PC-3 (cell line): ENCODE measurements around the gene CTTNBP2.

ENCODE experiments used
- EZH2 ChIP-seq: fragments of 300-600 bp; sonication (generic); IDR thresholded peaks from one replicate; pipeline ENCODE4 v1.6.1; 2017; ENCODE audit warnings: antibody characterized with exemption, mild to moderate bottlenecking, low read length; ENCODE audit not compliant: unreplicated experiment
- EZH2phosphoT487 ChIP-seq: fragments of 300-600 bp; sonication (generic); IDR thresholded peaks from 2 replicates; pipeline ENCODE4 v1.6.1; 2018; ENCODE audit warnings: mild to moderate bottlenecking, antibody characterized with exemption, low read length, borderline replicate concordance
- TF ChIP-seq, protein P1 (sequence below): fragments of 300-600 bp; sonication (generic); conservative IDR thresholded peaks from 2 replicates; pipeline ENCODE4 v1.5.1; 2017; ENCODE audit warnings: antibody characterized with exemption, low read depth, mild to moderate bottlenecking, low read length

DNA sequence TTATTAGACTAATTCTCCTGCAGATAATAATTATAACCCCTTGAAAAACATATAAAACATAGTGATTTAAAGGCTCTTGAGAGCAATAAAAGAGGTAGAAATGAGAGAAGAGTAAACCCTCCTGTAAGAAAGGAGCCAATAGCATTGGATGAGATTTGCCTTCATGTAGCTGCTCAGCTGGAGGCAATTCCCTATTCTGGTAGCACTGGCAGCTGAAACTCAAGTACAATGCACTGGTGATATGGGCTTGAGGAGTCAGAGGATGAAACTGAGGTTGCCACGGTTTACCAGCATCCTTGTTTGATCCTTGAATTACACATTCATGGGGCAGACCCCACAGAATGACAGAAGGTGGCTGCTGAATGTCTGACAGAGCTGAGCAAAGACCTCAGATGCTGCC, 76.4 kb downstream of the CTTNBP2 start:
- no peak for TF ChIP-seq EZH2
- TF ChIP-seq EZH2phosphoT487, result no peak
- TF ChIP-seq, protein P1, sequence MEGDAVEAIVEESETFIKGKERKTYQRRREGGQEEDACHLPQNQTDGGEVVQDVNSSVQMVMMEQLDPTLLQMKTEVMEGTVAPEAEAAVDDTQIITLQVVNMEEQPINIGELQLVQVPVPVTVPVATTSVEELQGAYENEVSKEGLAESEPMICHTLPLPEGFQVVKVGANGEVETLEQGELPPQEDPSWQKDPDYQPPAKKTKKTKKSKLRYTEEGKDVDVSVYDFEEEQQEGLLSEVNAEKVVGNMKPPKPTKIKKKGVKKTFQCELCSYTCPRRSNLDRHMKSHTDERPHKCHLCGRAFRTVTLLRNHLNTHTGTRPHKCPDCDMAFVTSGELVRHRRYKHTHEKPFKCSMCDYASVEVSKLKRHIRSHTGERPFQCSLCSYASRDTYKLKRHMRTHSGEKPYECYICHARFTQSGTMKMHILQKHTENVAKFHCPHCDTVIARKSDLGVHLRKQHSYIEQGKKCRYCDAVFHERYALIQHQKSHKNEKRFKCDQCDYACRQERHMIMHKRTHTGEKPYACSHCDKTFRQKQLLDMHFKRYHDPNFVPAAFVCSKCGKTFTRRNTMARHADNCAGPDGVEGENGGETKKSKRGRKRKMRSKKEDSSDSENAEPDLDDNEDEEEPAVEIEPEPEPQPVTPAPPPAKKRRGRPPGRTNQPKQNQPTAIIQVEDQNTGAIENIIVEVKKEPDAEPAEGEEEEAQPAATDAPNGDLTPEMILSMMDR, result no peak
